HG03159 (cell line): ENCODE data around the gene OCA2.
"Not testable (repeated sequence)": the region's sequence is repeated elsewhere in the genome, so short reads cannot be mapped to it uniquely, and the experiment has no call there.

ENCODE experiments used
- ATAC-seq: cut with Tn5 transposase; IDR thresholded peaks from one replicate; pipeline ENCODE4 v1.9.1; 2021; ENCODE audit warnings: mild to moderate bottlenecking, moderate library complexity; ENCODE audit not compliant: unreplicated experiment

Gene OCA2

GRCh38 chr15:27958911-27959578 lies 140.1 kb downstream of the OCA2 start:
- ATAC-seq = no peak

- no peak for ATAC-seq
Measured at GRCh38 chr15:27956285-27956684, 142.8 kb downstream of the OCA2 start.

GRCh38 chr15:27955087-27955486 lies 144.0 kb downstream of the OCA2 start:
- ATAC-seq = no peak

- ATAC-seq = not testable (repeated sequence)
Measured at GRCh38 chr15:27952593-27952992, 146.5 kb downstream of the OCA2 start.

- no peak for ATAC-seq
Measured at GRCh38 chr15:27951191-27951890, 147.8 kb downstream of the OCA2 start.

GRCh38 chr15:27949089-27949488 lies 150.0 kb downstream of the OCA2 start:
- no peak for ATAC-seq

- ATAC-seq = no peak
Measured at GRCh38 chr15:27939246-27939645, 159.9 kb downstream of the OCA2 start.

GRCh38 chr15:27937851-27938250 lies 161.3 kb downstream of the OCA2 start:
- no peak for ATAC-seq

GRCh38 chr15:27936164-27936563 lies 163.0 kb downstream of the OCA2 start:
- no peak for ATAC-seq

GRCh38 chr15:27935328-27935727 lies 163.8 kb downstream of the OCA2 start:
- no peak for ATAC-seq

GRCh38 chr15:27934782-27935181 lies 164.3 kb downstream of the OCA2 start:
- no peak for ATAC-seq

- ATAC-seq = no peak
Measured at GRCh38 chr15:27933562-27933961, 165.6 kb downstream of the OCA2 start.

GRCh38 chr15:27932600-27932999 lies 166.5 kb downstream of the OCA2 start:
- no peak for ATAC-seq

GRCh38 chr15:27928386-27928785 lies 170.7 kb downstream of the OCA2 start:
- ATAC-seq = no peak

- no peak for ATAC-seq
Measured at GRCh38 chr15:27912283-27912682, 186.8 kb downstream of the OCA2 start.

GRCh38 chr15:27906802-27907201 lies 192.3 kb downstream of the OCA2 start:
- ATAC-seq = no peak

- no peak for ATAC-seq
Measured at GRCh38 chr15:27903405-27903804, 195.7 kb downstream of the OCA2 start.

GRCh38 chr15:27902680-27903385 lies 196.3 kb downstream of the OCA2 start:
- ATAC-seq = no peak

- ATAC-seq = no peak
Measured at GRCh38 chr15:27899583-27900285, 199.4 kb downstream of the OCA2 start.

- no peak for ATAC-seq
Measured at GRCh38 chr15:27897481-27897880, 201.6 kb downstream of the OCA2 start.

GRCh38 chr15:27894645-27895044 lies 204.5 kb downstream of the OCA2 start:
- ATAC-seq = no peak
